GM12874 (cell line): ENCODE measurements around the gene PDE9A.

Source experiments
- TF ChIP-seq, protein P1 (sequence below): IDR thresholded peaks from 2 replicates; pipeline ENCODE4 v1.5.1; 2011; ENCODE audit warnings: low read depth, mild to moderate bottlenecking, control low read depth, low read length, moderate library complexity; ENCODE audit not compliant: insufficient read depth

Gene PDE9A

DNA sequence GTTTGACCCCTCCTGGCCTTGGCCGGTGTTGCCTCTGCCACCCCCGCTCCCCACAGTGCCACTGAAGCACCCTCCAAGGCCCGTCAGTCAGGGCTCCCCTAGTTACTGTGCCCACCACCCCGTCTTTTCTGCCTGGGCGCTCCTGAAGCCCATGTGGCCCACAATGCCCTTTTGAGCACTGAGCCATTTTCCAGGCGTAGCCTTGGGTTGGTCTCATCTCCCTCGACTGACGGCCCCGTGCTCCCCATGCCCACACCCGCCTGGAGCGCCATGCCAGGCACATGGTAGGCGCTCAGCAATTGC is 118.0 kb downstream of the PDE9A start:
- TF ChIP-seq, protein P1, sequence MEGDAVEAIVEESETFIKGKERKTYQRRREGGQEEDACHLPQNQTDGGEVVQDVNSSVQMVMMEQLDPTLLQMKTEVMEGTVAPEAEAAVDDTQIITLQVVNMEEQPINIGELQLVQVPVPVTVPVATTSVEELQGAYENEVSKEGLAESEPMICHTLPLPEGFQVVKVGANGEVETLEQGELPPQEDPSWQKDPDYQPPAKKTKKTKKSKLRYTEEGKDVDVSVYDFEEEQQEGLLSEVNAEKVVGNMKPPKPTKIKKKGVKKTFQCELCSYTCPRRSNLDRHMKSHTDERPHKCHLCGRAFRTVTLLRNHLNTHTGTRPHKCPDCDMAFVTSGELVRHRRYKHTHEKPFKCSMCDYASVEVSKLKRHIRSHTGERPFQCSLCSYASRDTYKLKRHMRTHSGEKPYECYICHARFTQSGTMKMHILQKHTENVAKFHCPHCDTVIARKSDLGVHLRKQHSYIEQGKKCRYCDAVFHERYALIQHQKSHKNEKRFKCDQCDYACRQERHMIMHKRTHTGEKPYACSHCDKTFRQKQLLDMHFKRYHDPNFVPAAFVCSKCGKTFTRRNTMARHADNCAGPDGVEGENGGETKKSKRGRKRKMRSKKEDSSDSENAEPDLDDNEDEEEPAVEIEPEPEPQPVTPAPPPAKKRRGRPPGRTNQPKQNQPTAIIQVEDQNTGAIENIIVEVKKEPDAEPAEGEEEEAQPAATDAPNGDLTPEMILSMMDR, result no peak

DNA sequence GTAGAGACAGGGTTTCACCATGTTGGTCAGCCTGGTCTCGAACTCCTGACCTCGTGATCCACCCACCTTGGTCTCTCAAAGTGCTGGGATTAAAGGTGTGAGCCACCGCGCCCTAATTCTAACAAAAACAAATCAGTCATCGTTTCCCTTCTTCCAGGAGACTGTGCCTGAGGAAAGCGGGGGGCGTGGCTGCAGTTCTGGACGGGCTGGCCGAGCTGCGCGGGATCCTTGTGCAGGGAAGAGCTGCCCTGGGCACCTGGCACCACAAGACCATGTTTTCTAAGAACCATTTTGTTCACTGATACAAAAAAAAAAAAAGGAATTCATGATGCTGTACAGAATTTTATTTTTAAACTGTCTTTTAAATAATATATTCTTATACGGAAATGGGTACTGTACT is 121.7 kb downstream of the PDE9A start:
- TF ChIP-seq, protein P1, result no peak

- TF ChIP-seq, protein P1, result no peak
Measured at GRCh38 chr21:42775891-42776290, 122.5 kb downstream of the PDE9A start.

GRCh38 chr21:42777064-42777756 is 123.8 kb downstream of the PDE9A start:
- TF ChIP-seq, protein P1, result no peak

DNA sequence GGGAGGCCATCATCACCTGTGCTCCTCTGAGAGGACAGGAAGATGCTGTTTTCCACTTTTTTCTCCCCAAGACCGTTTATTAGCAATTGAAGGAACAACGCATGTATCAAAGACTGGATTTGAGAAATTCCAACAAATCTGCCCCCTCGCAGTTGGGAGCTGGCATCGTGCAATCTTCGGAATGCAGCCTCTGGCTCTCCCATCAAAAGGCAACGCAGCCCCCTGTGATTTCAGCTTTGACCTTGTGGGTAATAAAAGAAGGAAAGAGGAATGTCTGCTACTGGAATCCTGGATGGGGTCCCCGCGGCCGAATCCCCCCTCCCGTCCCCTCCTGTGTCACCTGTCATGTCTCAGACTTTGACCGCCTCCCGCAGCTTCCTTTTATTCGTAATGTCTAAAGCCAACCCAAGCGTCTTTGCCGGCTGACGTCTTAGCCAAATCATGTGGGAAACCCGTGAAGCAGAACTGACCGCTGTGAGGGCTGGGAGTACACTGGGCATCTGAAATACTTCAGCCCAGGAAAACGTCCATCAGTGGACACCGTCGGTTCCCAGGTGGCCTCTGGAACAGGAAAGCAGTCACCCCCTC is 124.4 kb downstream of the PDE9A start:
- TF ChIP-seq, protein P1, result no peak

GRCh38 chr21:42779431-42779861 is 126.0 kb downstream of the PDE9A start:
- TF ChIP-seq, protein P1, result no peak

DNA sequence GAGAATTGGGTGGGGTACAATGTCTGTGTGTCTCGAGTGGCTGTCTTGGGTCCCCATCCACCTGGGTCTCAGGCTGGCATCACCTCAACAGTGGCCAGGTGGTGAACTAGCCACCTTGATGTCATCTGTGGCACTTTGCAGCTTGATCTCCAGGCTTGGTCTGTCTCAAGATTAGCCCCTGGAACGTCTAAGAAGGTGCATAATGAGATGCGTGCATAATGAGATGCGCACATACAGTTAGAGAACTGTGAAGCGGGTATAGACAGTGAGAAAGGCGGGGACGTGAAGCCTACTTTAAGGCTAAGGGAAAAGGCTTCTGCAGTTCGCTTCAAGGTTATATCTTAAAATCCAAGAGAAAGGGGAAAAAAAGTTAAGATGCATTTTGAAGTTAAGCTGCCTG is 127.2 kb downstream of the PDE9A start:
- TF ChIP-seq, protein P1, result no peak
